ENCODE measurements around the gene IL4R.
"Not testable (repeated sequence)": the region's sequence is repeated elsewhere in the genome, so short reads cannot be mapped to it uniquely, and the experiment has no call there.

The IL4R gene

DNA sequence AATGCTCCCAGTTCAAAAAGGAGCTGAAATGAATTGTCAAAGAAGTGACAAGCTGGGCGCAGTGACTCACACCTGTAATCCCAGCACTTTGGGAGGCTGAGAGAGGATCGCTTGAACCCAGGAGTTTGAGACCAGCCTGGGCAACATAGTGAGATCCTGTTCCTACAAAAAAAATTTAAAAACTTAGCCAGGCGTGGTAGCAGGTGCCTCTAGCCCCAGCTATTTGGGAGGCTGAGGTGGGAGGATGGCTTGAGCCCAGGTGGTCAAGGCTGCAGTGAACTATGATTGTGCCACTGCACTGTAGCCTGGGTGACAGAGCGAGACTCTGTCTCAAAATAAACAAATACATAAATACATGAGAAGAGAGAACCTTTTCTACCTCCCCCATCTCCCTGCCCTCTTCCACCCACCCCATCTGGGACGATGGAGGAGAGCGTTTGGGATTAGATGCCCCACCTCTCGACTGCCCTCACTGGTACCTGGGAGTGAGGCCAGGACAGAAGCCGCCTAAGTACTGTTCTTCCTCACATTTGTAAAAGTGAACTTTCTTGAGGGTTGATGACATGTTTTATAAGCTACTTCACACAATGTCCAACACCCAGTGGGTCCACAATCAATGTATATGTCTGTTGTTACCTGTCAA is 2.4 kb downstream of the IL4R start:
- no peak for DNase-seq

GRCh38 chr16:27317320-27317719 is 3.5 kb downstream of the IL4R start:
- DNase-seq = no peak

DNA sequence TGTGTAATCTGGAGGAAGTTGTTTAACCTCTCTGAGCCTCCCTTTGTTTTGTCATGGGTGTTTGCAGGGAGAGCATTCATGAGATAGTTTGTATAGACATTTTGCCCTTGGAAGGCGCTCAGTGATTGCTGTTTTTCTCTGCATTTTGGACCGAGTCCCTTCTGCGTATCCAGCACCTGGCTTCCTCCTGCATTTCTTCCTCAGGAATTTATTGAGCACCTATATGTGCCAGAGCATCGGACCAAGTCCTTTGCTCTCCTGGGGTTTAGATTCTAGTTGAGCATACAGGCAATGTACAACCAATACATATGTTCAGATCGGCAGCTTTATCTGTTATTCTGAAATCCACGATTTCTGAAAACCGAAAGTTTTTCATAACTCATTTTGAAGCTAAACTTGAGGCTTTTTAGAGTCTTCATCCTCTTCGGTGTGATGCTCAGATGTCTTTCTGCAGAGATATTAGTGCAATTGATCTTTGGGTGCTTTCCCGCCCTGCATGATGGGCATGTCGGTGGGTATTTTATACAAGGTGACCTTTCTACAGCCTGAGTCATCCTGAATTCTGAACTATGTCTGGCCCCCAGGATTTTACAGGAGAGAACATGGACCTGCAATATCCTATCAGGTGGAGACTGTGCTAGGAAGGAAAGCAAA is 4.1 kb downstream of the IL4R start:
- no peak for DNase-seq

GRCh38 chr16:27318392-27319256 is 4.8 kb downstream of the IL4R start:
- DNase-seq = peak; percentile 73

- no peak for DNase-seq
Measured at GRCh38 chr16:27319257-27319965, 5.6 kb downstream of the IL4R start.

- DNase-seq = no peak
Measured at GRCh38 chr16:27320261-27321012, 6.7 kb downstream of the IL4R start.

DNA sequence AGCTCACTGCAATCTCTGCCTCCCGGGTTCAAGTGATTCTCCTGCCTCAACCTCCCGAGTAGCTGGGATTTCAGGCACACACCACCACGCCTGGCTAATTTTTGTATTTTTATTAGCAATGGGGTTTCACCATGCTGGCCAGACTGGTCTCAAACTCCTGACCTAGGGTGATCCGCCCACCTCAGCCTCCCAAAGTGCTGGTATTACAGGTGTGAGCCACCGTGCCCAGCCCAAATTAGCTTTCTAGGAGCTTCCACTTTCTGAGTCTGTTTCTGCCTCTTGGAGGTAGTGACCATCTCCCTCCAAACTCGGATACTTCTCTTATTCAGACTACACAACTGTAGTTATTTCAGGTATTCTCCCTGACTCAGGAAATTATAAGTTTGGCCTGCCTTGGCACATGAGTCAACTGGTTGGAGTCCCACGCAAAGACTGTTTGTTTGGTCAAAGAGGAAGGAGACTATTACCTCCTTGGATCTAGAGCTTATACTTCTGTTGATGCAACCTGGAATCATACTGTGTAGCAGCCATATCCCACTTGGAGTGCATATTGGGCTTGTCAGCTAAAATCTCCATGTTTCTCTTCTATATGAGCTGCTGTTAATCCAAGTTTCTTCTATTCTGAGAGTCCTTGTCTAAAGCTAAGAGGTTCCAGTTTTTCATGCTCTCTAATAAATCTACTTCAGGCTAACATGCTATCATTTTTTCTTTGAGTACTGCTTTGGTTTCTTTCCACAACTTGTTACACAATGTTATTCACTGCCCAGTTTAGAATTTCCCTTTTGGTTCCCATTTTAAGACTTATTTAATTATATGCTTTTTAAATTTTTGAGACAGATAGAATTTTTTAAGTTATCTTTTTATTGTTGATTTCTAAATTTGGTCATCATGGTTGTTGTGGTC is 7.5 kb downstream of the IL4R start:
- DNase-seq = no peak

- no peak for DNase-seq
Measured at GRCh38 chr16:27322858-27323780, 9.3 kb downstream of the IL4R start.

DNA sequence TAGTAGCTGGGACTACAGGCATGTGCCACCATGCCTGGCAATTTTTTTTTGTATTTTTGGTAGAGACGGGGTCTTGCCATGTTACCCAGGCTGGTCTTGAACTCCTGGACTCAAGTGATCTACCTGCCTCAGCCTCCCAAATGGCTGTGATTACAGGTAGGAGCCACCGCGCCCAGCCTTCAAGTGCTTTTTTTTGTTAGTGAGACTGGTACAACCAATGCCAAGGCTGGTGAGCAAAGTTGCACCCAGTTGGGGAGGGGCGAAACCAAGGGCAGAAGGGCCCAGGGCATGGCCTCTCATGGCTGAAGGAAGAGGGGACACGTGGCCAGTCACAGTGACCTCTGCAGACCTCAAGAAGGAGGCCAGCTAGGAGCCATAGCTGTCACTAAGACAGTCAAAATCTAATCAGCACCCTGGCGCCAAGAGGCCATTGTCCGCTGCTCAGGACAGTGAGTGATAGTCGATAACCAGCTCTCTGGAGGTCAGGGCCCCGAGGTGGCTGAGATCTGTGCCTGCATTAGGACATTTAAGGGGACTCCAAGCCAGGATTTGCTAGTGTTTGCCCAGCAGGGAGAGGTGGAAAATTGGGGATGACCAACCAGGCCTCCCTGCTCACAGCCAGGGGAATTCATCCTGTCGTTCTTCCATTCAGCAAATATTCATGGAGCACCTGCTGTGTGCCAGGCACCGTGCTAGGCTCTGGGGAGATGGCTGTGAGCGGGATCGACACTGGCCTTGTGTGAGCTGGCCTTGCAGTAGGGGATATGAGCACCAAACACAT is 10.2 kb downstream of the IL4R start:
- DNase-seq = no peak

GRCh38 chr16:27324851-27325301 is 11.1 kb downstream of the IL4R start:
- peak; percentile 68 for DNase-seq

DNA sequence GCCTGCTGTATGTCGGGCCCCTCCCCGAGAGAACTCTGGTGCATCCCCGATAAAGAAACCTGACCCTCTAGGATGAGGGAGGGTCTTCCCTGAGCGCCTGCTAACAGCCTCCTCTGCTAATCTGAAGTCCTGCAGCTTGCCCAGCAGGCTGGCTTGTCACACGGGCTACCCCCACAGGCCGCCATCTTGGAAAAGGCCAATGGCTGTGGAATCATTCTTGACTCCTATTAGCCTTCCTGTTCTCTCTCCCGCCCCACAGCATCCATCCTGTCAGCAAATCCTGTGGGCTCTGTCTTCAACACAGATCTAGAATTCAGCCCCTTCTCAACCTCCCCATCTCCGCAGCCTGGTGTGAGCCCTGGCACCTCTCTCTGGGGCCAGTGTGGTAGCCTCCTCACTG is 12.0 kb downstream of the IL4R start:
- no peak for DNase-seq

DNA sequence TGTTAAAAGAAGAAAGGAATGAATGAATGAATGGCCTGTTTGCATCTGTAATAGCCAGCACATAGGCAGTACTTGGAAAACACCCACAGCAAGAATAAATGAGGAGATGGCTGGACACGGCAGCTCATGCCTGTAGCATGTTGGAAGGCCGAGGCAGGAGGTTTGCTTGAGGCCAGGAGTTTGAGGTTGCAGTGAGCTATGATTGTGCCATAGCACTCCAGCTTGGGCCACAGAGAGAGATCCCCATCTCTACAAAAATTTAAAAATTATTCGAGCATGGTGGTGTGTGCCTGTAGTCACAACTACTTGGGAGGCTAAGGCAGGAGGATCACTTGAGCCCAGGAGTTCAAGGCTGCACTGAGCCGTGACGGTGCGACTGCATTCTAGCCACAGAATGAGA is 12.5 kb downstream of the IL4R start:
- DNase-seq = no peak

- peak; percentile 78 for DNase-seq
Measured at GRCh38 chr16:27326738-27327585, 13.2 kb downstream of the IL4R start.

- no peak for DNase-seq
Measured at GRCh38 chr16:27327586-27327915, 13.8 kb downstream of the IL4R start.

GRCh38 chr16:27328937-27329336 is 15.2 kb downstream of the IL4R start:
- DNase-seq = no peak

GRCh38 chr16:27329376-27330079 is 15.8 kb downstream of the IL4R start:
- not testable (repeated sequence) for DNase-seq

DNA sequence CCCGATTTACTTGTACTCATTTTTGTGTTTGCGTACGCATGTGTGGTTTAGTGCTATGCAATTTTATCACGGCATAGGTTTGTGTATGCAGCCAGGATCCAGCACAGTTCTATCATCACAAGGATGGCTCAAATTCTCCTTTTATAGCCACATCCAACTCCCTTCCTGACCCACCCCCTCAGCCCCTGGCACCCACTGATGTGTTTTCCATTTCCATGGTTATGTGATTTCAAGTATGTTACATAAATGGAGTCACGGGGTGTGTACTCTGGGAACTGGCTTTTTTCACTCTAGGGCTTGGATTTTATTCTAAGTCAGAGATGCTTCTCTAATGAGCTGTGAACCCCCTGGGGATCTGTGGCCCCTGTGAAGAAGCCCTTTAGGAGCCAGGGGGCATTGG is 16.8 kb downstream of the IL4R start:
- DNase-seq = peak; percentile 81

DNA sequence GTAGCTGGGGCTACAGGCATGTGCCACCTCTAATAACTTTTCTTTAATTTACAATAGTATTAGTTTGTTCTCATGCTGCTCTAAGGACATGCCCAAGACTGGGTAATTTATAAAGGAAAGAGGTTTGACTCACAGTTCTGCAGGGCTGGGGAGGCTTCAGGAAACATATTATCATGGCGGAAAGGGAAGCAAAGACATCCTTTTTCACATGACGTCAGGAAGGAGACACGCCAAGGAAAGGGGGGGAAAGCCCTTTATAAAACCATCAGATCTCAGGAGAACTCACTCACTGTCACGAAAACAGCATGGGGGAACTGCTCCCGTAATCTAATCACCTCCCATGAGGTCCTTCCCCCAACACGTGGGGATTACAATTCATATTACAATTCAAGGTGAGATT is 18.3 kb downstream of the IL4R start:
- DNase-seq = no peak

Data from femur (tissue), 1 donor.